ENCODE results near the gene DENND5A. TPM values are rescaled to one million over a fixed set of nuclear protein-coding genes. Genes with fewer than 3 reads are reported as not detected.
"Not testable (repeated sequence)": the region's sequence is repeated elsewhere in the genome, so short reads cannot be mapped to it uniquely, and the experiment has no call there.

Gene DENND5A
- polyA plus RNA-seq, 3 donors, result 24.4 to 291 (median 37.5) TPM

- no peak overlapping the region for H3K4me3 Mint-ChIP-seq
- no peaks in the 10 kb centered on the region for H3K9me3 Mint-ChIP-seq
- Histone ChIP-seq H3K4me2 (replicated peaks; ENCODE audit: extremely low read depth, low read length, poor library complexity, severe bottlenecking) (no peak overlapping the region), H3K4me1 (ENCODE audit: control insufficient read depth in 1 of 2, insufficient read depth in 2 of 2, low read length in 2 of 2) (peaks cover 29 to 44% of the 10 kb centered on the region in 2 donors), H4K20me1 (ENCODE audit: insufficient read depth, low read length) (peaks cover 100% of the 10 kb centered on the region), H3K9ac (ENCODE audit: insufficient read depth, low read length, poor library complexity, severe bottlenecking) (no peak overlapping the region), H3K79me2 (ENCODE audit: insufficient read depth, low read length) (peaks cover 98% of the 10 kb centered on the region), H3K27me3 (ENCODE audit: control insufficient read depth in 2 of 2, insufficient read depth in 2 of 2, low read length in 2 of 2) (no peaks in the 10 kb centered on the region), H3K4me3 (replicated peaks in 1 of 3; ENCODE audit: low read depth in 2 of 3, low read length in 3 of 3) (no peak overlapping the region), H3K9me3 (replicated peaks in 1 of 2; ENCODE audit: control insufficient read depth in 1 of 2, insufficient read depth in 1 of 2, low read length in 2 of 2) (no peaks in the 10 kb centered on the region), H2AFZ (ENCODE audit: insufficient read depth, low read depth, low read length, poor library complexity, severe bottlenecking) (no peak overlapping the region), H3K27ac (ENCODE audit: low read depth in 1 of 2, low read length in 2 of 2) (no peak overlapping the region), H3K36me3 (replicated peaks in 1 of 2; ENCODE audit: control insufficient read depth in 1 of 2, insufficient read depth in 2 of 2, low read length in 2 of 2) (peaks cover 0 to 3% of the 10 kb centered on the region in 2 donors)
- no peak for TF ChIP-seq CTCF (IDR thresholded peaks at IDR 0.05)
- peaks cover 40% of the 10 kb centered on the region for H3K4me1 Mint-ChIP-seq
- peaks cover 12 to 21% of the 10 kb centered on the region in 2 donors for H3K36me3 Mint-ChIP-seq
- 92% methylated on average over 2 of the region's 7 CpGs for WGBS (ENCODE audit: insufficient coverage)
- H3K27me3 Mint-ChIP-seq (ENCODE audit: low read depth in 3 of 3), result no peaks in the 10 kb centered on the region
- intact Hi-C loops (cut with micrococcal nuclease), result no loop called here
- H3K27ac Mint-ChIP-seq, result no peak overlapping the region
- no peak for DNase-seq
Measured at GRCh38 chr11:9249252-9249651, 15.9 kb downstream of the DENND5A start.

- Mint-ChIP-seq H3K27ac (peak overlapping the region in 3 of 7 donors; percentile 19 to 60 (median 25)), H3K4me1 (peaks cover 35% of the 10 kb centered on the region), H3K4me3 (no peak overlapping the region), H3K36me3 (peaks cover 10 to 14% of the 10 kb centered on the region in 2 donors), H3K9me3 (no peaks in the 10 kb centered on the region), H3K27me3 (ENCODE audit: low read depth in 3 of 3) (no peaks in the 10 kb centered on the region)
- H2AFZ ChIP-seq (ENCODE audit: insufficient read depth, low read depth, low read length, poor library complexity, severe bottlenecking), result no peak overlapping the region
- H3K4me2 ChIP-seq (replicated peaks; ENCODE audit: extremely low read depth, low read length, poor library complexity, severe bottlenecking), result no peak overlapping the region
- WGBS (ENCODE audit: insufficient coverage), result 100% methylated on average over 3 of the region's 3 CpGs
- intact Hi-C loops (cut with micrococcal nuclease), result no loop called here
- peaks cover 22 to 32% of the 10 kb centered on the region in 2 donors for H3K4me1 ChIP-seq (ENCODE audit: control insufficient read depth in 1 of 2, insufficient read depth in 2 of 2, low read length in 2 of 2)
- no peaks in the 10 kb centered on the region for H3K9me3 ChIP-seq (replicated peaks in 1 of 2; ENCODE audit: control insufficient read depth in 1 of 2, insufficient read depth in 1 of 2, low read length in 2 of 2)
- peaks cover 97% of the 10 kb centered on the region for H3K79me2 ChIP-seq (ENCODE audit: insufficient read depth, low read length)
- DNase-seq, result no peak
- H3K9ac ChIP-seq (ENCODE audit: insufficient read depth, low read length, poor library complexity, severe bottlenecking), result no peak overlapping the region
- H4K20me1 ChIP-seq (ENCODE audit: insufficient read depth, low read length), result peaks cover 100% of the 10 kb centered on the region
- no peak overlapping the region for H3K4me3 ChIP-seq (replicated peaks in 1 of 3; ENCODE audit: low read depth in 2 of 3, low read length in 3 of 3)
- H3K27ac ChIP-seq (ENCODE audit: low read depth in 1 of 2, low read length in 2 of 2), result peak overlapping the region in 1 of 2 donors; percentile 8
- H3K36me3 ChIP-seq (replicated peaks in 1 of 2; ENCODE audit: control insufficient read depth in 1 of 2, insufficient read depth in 2 of 2, low read length in 2 of 2), result no peaks in the 10 kb centered on the region
- TF ChIP-seq CTCF (IDR thresholded peaks at IDR 0.05), result no peak
- H3K27me3 ChIP-seq (ENCODE audit: control insufficient read depth in 2 of 2, insufficient read depth in 2 of 2, low read length in 2 of 2), result no peaks in the 10 kb centered on the region
Measured at GRCh38 chr11:9247863-9248262, 17.3 kb downstream of the DENND5A start.

DNA sequence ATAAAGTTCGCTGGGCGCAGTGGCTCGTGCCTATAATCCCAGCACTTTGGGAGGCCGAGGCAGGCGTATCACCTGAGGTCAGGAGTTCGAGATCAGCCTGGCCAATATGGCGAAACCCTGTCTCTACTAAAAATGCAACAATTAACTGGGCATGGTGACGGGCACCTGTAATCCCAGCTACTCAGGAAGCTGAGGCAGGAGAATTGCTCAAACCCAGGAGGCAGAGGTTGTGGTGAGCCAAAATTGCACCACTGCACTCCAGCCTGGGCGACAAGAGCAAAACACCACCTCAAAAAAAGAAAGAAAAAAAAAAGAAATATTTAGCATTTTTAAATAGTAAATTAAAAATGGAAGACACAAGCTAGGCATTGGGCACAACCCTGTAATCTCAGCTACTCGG lies 28.9 kb downstream of the DENND5A start:
- H3K4me3 ChIP-seq (replicated peaks in 1 of 3; ENCODE audit: low read depth in 2 of 3, low read length in 3 of 3); H3K4me3 Mint-ChIP-seq; H2AFZ ChIP-seq (ENCODE audit: insufficient read depth, low read depth, low read length, poor library complexity, severe bottlenecking); H3K9ac ChIP-seq (ENCODE audit: insufficient read depth, low read length, poor library complexity, severe bottlenecking); H3K36me3 ChIP-seq (replicated peaks in 1 of 2; ENCODE audit: control insufficient read depth in 1 of 2, insufficient read depth in 2 of 2, low read length in 2 of 2); H3K9me3 Mint-ChIP-seq; H3K27me3 ChIP-seq (ENCODE audit: control insufficient read depth in 2 of 2, insufficient read depth in 2 of 2, low read length in 2 of 2); intact Hi-C loops (cut with micrococcal nuclease); DNase-seq; H3K4me2 ChIP-seq (replicated peaks; ENCODE audit: extremely low read depth, low read length, poor library complexity, severe bottlenecking); H3K27me3 Mint-ChIP-seq (ENCODE audit: low read depth in 3 of 3); H3K9me3 ChIP-seq (replicated peaks in 1 of 2; ENCODE audit: control insufficient read depth in 1 of 2, insufficient read depth in 1 of 2, low read length in 2 of 2); H3K27ac ChIP-seq (ENCODE audit: low read depth in 1 of 2, low read length in 2 of 2): not testable (repeated sequence)
- H3K4me1 ChIP-seq (ENCODE audit: control insufficient read depth in 1 of 2, insufficient read depth in 2 of 2, low read length in 2 of 2), result peaks cover 16 to 33% of the 10 kb centered on the region in 2 donors
- H3K79me2 ChIP-seq (ENCODE audit: insufficient read depth, low read length), result peaks cover 95% of the 10 kb centered on the region
- peaks cover 100% of the 10 kb centered on the region for H4K20me1 ChIP-seq (ENCODE audit: insufficient read depth, low read length)
- 56% methylated on average over 8 of the region's 10 CpGs for WGBS (ENCODE audit: insufficient coverage)
- Mint-ChIP-seq H3K4me1 (peaks cover 41% of the 10 kb centered on the region), H3K36me3 (peaks cover 10 to 16% of the 10 kb centered on the region in 2 donors), H3K27ac (peak overlapping the region in 3 of 7 donors; percentile 62 to 69 (median 68))

Data from CD14-positive monocyte (primary cell).